Spleen (tissue), 7 donors: Measurements from ENCODE around the gene KIDINS220.

Source experiments
- CTCF ChIP-seq, 11 experiments: fragments of 200-600 bp in 7 of 11; fragments of 450-650 bp in 4 of 11; sonication (generic) in 4 of 11; IDR thresholded peaks in 8 of 11; conservative IDR thresholded peaks in 3 of 11; 1 replicate in 7 of 11; 2 replicates in 4 of 11; pipeline versions ENCODE4 v1.4.0 to v1.8.0; 2016 to 2021; ENCODE audit warnings: antibody characterized with exemption in 11 of 11, inconsistent platforms in 4 of 11, mild to moderate bottlenecking in 1 of 11
- POLR2A ChIP-seq, 3 donors: fragments of 450-650 bp; IDR thresholded peaks; one replicate each; pipeline ENCODE4 v1.5.1; 2017; ENCODE audit warnings: antibody characterized with exemption in 3 of 3, mild to moderate bottlenecking in 1 of 3
- donor health status: DM: no; HTN: no; CAD: no; lungs with moderate emphysema.
- donor health status: DM: no; HTN: no; CAD: no.
- donor health status: DM: no; HTN: no; CAD: no.

- TF ChIP-seq POLR2A (IDR thresholded peaks at IDR 0.05): no peak
- TF ChIP-seq CTCF (IDR thresholded peaks at IDR 0.05 in 8 of 11, conservative IDR thresholded peaks at IDR 0.05 in 3 of 11): no peak
These were observed 15.9 kb downstream of the KIDINS220 start for GRCh38 chr2:8821276-8822217.
